HL-60 (cell line): ENCODE measurements around the gene TTC22.

ENCODE experiments used
- DNase-seq, 2 experiments: peaks; one replicate each; pipeline ENCODE4 v3.0.0-alpha.2; 2010 to 2020; ENCODE audit warnings: low read depth in 1 of 2, low spot score in 1 of 2
- H3K27ac ChIP-seq: fragments of 250-450 bp; sonication (Bioruptor Pico); replicated peaks from 2 replicates; pipeline ENCODE4 v1.5.1; 2020; ENCODE audit warnings: mild to moderate bottlenecking, moderate library complexity
- H3K27me3 ChIP-seq: fragments of 250-450 bp; sonication (Bioruptor Pico); 2 replicates; pipeline ENCODE4 v1.5.1; 2021; ENCODE audit warnings: mild to moderate bottlenecking, moderate library complexity; ENCODE audit not compliant: insufficient read depth, poor library complexity, severe bottlenecking
- H3K4me3 ChIP-seq: replicated peaks from 2 replicates; pipeline ENCODE4 v1.5.1; 2011; ENCODE audit warnings: mild to moderate bottlenecking, control low read depth, low read length; ENCODE audit not compliant: insufficient read depth
- GABPA ChIP-seq: IDR thresholded peaks from 2 replicates; pipeline ENCODE4 v1.6.1; 2012; ENCODE audit warnings: low read depth
- POLR2AphosphoS5 ChIP-seq: IDR thresholded peaks from 2 replicates; pipeline ENCODE4 v1.6.1; 2012; ENCODE audit warnings: low read depth
- REST ChIP-seq: IDR thresholded peaks from 2 replicates; pipeline ENCODE4 v1.6.1; 2012; ENCODE audit warnings: low read depth; ENCODE audit not compliant: insufficient replicate concordance
- SPI1 ChIP-seq: IDR thresholded peaks from 2 replicates; pipeline ENCODE4 v1.6.1; 2012; ENCODE audit warnings: low read depth, mild to moderate bottlenecking, borderline replicate concordance
- TF ChIP-seq, protein P1 (sequence below): IDR thresholded peaks from one replicate; pipeline ENCODE4 v1.5.1; 2011; ENCODE audit warnings: low read length, control low read depth, inconsistent platforms; ENCODE audit not compliant: insufficient read depth

TTC22 gene

DNA sequence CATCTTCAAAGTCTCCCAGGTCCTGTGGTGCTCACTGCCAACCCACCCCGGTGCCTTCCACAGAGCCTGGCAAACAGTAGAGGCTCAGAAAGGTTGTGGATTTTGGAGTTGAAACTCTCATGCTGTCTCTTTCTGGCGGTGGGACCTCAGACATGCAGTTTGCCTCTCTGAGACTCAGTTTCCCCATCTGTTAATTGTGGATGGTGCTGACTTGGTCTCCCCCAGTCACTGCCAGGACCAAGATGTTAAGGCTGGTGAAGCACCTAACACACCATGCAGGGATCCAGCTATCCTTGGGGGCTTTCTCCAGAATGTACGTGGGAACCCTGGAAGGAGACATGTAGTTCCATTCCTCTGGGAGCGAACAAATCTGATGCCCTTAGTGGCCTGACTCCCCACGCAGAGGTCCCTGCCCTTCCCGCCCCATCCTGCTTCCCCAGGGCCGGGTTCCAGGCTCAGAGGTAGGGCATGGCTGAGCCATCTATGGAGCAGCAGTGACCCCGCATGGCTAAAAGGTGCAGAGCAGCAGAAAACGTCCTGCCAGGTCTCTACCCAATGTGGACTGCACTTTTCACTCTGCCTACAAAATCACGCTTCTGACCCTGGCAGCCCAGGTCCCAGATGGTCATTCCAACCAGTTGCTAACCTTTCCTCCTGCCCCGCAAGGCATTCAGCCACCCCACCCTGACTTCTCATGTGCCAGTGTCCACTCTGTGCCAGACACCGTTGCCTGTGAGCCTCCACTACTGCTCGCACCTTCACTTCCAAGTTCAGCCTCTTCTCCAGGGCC lies 9.2 kb upstream of the TTC22 start:
- no peaks in the 10 kb centered on the region for H3K27me3 ChIP-seq

DNA sequence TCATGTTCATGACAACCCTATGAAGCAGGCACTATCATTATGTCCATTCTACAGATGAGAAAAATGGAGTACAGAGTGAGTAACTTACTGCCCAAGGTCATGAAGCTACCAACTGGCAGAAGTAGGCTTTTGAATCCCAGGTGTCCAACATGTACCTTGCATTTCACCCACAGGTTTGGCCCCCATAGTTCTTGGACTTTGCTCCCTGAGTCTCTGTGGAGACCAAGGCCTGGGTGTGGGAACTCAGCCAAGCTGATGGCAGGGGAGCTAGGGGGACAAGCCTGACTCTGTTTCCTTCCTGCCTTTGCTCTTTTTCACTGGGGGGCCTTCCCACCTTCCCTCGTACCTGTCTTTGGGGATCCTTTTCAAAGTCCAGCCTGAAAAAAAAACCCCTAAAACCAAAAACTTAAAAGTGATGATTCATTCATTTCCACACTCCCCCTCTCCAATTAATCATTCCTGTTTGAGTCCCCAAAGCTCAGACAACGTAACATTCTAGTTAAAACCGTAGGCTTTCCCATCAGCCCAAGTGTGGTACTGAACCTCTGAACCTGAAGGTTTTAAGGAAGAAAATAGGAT lies 8.5 kb upstream of the TTC22 start:
- no peak for DNase-seq
- Histone ChIP-seq H3K27ac (no peak overlapping the region), H3K27me3 (no peaks in the 10 kb centered on the region), H3K4me3 (no peak overlapping the region)
- no peak for TF ChIP-seq POLR2AphosphoS5
- TF ChIP-seq, protein P1, sequence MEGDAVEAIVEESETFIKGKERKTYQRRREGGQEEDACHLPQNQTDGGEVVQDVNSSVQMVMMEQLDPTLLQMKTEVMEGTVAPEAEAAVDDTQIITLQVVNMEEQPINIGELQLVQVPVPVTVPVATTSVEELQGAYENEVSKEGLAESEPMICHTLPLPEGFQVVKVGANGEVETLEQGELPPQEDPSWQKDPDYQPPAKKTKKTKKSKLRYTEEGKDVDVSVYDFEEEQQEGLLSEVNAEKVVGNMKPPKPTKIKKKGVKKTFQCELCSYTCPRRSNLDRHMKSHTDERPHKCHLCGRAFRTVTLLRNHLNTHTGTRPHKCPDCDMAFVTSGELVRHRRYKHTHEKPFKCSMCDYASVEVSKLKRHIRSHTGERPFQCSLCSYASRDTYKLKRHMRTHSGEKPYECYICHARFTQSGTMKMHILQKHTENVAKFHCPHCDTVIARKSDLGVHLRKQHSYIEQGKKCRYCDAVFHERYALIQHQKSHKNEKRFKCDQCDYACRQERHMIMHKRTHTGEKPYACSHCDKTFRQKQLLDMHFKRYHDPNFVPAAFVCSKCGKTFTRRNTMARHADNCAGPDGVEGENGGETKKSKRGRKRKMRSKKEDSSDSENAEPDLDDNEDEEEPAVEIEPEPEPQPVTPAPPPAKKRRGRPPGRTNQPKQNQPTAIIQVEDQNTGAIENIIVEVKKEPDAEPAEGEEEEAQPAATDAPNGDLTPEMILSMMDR, result no peak
- TF ChIP-seq SPI1, result no peak
- no peak for TF ChIP-seq GABPA
- TF ChIP-seq REST, result no peak

More for the DNA sequence above, 9.2 kb upstream of the TTC22 start:
- TF ChIP-seq, protein P1, result peak; percentile 96
- no peak for TF ChIP-seq GABPA
- DNase-seq, result peak; percentile 17 to 71
- H3K27ac ChIP-seq, result no peak overlapping the region
- no peak overlapping the region for H3K4me3 ChIP-seq

DNA sequence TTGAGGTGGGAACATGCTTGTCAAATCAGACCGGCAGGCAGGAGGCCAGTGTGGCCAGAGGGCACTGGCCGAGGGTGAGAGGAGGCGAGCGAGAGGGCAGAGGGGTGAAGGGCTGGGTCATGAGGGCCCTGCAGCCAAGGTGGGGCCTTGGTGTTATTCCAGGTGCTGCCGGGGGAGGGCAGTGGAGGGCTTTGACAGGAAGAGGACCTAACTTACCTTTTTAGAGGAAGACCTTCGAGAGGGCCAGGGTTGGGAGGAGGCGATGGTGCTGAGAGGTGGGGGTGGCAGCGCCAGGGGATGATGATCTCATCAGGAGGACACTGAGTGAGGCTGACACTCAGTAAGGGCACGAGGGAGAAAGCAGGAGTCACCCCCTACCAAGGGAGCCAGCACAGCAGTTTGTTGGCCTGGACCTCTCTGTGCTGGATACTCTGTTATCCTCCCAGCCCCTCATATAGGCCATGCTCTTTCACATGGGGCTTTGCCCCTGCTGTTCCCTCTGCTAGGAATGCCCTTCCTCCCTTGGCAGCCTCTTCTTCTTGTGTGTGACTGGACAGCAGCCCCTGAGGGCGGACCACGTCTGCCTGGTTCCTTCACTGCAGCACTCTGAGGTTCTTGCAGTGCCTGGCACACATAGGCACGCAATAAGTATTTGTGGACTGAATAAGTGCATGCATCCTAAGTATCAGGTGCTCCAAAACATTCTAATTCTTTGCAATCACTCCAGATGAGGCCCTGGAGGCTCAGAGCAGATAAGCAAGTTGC lies 7.5 kb upstream of the TTC22 start:
- Histone ChIP-seq H3K4me3 (no peak overlapping the region), H3K27ac (no peak overlapping the region), H3K27me3 (no peaks in the 10 kb centered on the region)
- DNase-seq, result no peak
- TF ChIP-seq POLR2AphosphoS5, result no peak
- TF ChIP-seq, protein P1, result no peak
- TF ChIP-seq GABPA, result no peak
- TF ChIP-seq REST, result no peak
- no peak for TF ChIP-seq SPI1
